Retinal pigment epithelial cell (primary cell): ENCODE results near the gene GABRD.

Experiments used
- DNase-seq: peaks from one replicate; pipeline ENCODE4 v3.0.0-alpha.2; 2010; ENCODE audit warnings: low read depth
- H3K4me3 ChIP-seq: 2 replicates; pipeline ENCODE4 v1.5.1; 2011; ENCODE audit warnings: mild to moderate bottlenecking, low read length, control low read depth, moderate library complexity
- CTCF ChIP-seq: conservative IDR thresholded peaks from 2 replicates; pipeline ENCODE4 v1.5.1; 2011; ENCODE audit warnings: low read depth, low read length, control low read depth, inconsistent platforms

The GABRD gene

GRCh38 chr1:2004856-2005255, 14.3 kb upstream of the GABRD start:
- TF ChIP-seq CTCF: no peak
- DNase-seq: no peak

GRCh38 chr1:2009101-2010053, 9.8 kb upstream of the GABRD start:
- H3K4me3 ChIP-seq: no peak overlapping the region
- no peak for DNase-seq

More at GRCh38 chr1:2004856-2005255, 14.3 kb upstream of the GABRD start:
- H3K4me3 ChIP-seq: no peak overlapping the region

GRCh38 chr1:2014181-2014580, 5.0 kb upstream of the GABRD start:
- no peak for TF ChIP-seq CTCF
- DNase-seq: no peak
- H3K4me3 ChIP-seq: no peak overlapping the region

More at GRCh38 chr1:2009101-2010053, 9.8 kb upstream of the GABRD start:
- TF ChIP-seq CTCF: no peak

- H3K4me3 ChIP-seq: no peak overlapping the region
- no peak for TF ChIP-seq CTCF
Measured at GRCh38 chr1:2014741-2015735, 4.1 kb upstream of the GABRD start.

GRCh38 chr1:2016123-2016522, 3.0 kb upstream of the GABRD start:
- no peak overlapping the region for H3K4me3 ChIP-seq
- TF ChIP-seq CTCF: no peak
- DNase-seq: no peak

More at GRCh38 chr1:2014741-2015735, 4.1 kb upstream of the GABRD start:
- DNase-seq: no peak

- no peak for TF ChIP-seq CTCF
- DNase-seq: no peak
- H3K4me3 ChIP-seq: no peak overlapping the region
Measured at GRCh38 chr1:2018217-2019171, 651 bp upstream of the GABRD start.
